AG09319 (cell line): ENCODE measurements around the gene RBFA.

ENCODE experiments used
- DNase-seq: peaks from one replicate; pipeline ENCODE4 v3.0.0-alpha.2; 2010; ENCODE audit warnings: low read depth; ENCODE audit errors: extremely low read depth
- TF ChIP-seq, protein P1 (sequence below): IDR thresholded peaks from 2 replicates; pipeline ENCODE4 v1.5.1; 2011; ENCODE audit warnings: low read depth, mild to moderate bottlenecking, inconsistent platforms, low read length, moderate library complexity

Gene RBFA

GRCh38 chr18:80040515-80040914, 6.3 kb downstream of the RBFA start:
- TF ChIP-seq, protein P1, sequence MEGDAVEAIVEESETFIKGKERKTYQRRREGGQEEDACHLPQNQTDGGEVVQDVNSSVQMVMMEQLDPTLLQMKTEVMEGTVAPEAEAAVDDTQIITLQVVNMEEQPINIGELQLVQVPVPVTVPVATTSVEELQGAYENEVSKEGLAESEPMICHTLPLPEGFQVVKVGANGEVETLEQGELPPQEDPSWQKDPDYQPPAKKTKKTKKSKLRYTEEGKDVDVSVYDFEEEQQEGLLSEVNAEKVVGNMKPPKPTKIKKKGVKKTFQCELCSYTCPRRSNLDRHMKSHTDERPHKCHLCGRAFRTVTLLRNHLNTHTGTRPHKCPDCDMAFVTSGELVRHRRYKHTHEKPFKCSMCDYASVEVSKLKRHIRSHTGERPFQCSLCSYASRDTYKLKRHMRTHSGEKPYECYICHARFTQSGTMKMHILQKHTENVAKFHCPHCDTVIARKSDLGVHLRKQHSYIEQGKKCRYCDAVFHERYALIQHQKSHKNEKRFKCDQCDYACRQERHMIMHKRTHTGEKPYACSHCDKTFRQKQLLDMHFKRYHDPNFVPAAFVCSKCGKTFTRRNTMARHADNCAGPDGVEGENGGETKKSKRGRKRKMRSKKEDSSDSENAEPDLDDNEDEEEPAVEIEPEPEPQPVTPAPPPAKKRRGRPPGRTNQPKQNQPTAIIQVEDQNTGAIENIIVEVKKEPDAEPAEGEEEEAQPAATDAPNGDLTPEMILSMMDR, result no peak
- DNase-seq, result no peak

GRCh38 chr18:80041424-80041823, 7.2 kb downstream of the RBFA start:
- TF ChIP-seq, protein P1, result no peak
- DNase-seq, result no peak

- no peak for DNase-seq
- TF ChIP-seq, protein P1, result no peak
Measured at GRCh38 chr18:80042785-80043184, 8.6 kb downstream of the RBFA start.

GRCh38 chr18:80044072-80044471, 9.8 kb downstream of the RBFA start:
- DNase-seq, result no peak
- TF ChIP-seq, protein P1, result no peak

- DNase-seq, result no peak
- TF ChIP-seq, protein P1, result no peak
Measured at GRCh38 chr18:80046011-80046410, 11.8 kb downstream of the RBFA start.

GRCh38 chr18:80046431-80046830, 12.2 kb downstream of the RBFA start:
- TF ChIP-seq, protein P1, result no peak
- no peak for DNase-seq

GRCh38 chr18:80046961-80047541, 12.8 kb downstream of the RBFA start:
- TF ChIP-seq, protein P1, result no peak
- DNase-seq, result no peak
